ENCODE data around the gene KANK4. TPM values are rescaled to one million over a fixed set of nuclear protein-coding genes. Genes with fewer than 3 reads are reported as not detected.

KANK4 gene
- total and polyA plus RNA-seq, 3 donors from 2014 or later, result 2.4 to 5.2 (median 2.9) TPM

DNA sequence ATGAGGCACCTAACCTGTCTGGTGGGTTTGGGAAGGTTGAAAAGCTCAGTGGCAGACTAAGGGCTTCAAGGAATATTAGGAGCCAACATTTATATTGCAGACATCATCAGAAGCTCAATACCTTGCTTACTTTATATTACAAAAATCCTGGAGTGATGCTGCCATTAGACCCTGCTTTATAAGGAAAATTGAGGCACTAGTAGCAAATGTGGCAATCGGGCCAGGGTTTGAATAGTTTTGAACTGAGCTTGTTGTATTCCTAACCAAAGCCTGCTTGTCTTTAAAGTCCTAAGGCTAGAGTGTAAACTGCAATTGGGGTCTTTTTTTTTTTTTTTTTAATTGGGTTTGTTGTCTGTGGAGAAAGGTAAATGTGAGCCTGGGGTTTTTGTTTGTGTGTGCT is 110.3 kb downstream of the KANK4 start:
- whole genome bisulfite sequencing, 2 donors, result 33 to 51% methylated on average over 1 of the region's 1 CpG

DNA sequence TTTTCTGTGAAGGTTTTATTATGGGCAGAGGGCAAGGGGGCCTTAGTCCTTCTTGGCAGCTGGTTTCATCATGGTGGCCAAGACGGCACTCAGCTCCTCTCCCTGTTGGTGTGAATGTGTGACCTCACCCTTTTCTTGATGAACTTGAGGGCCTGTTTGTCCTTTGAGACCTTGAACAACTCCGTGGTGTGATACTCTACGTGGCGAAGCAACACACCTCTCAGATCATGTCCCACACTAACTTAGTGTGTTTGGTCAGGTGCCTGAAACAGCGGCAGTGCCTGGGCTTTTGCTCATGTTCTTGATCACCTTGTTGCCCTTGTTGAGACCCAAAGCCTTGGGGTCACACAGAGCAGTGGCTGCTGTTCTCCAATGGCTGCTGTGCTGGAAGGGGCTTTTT is 111.1 kb downstream of the KANK4 start:
- Histone ChIP-seq H3K4me3 (no peak overlapping the region), H3K9me3 (no peaks in the 10 kb centered on the region), H3K27me3 (no peaks in the 10 kb centered on the region), H3K4me1 (no peaks in the 10 kb centered on the region), H3K36me3 (ENCODE audit: low read depth, missing control alignments) (no peaks in the 10 kb centered on the region), H3K27ac (no peak overlapping the region)
- TF ChIP-seq, protein P1, sequence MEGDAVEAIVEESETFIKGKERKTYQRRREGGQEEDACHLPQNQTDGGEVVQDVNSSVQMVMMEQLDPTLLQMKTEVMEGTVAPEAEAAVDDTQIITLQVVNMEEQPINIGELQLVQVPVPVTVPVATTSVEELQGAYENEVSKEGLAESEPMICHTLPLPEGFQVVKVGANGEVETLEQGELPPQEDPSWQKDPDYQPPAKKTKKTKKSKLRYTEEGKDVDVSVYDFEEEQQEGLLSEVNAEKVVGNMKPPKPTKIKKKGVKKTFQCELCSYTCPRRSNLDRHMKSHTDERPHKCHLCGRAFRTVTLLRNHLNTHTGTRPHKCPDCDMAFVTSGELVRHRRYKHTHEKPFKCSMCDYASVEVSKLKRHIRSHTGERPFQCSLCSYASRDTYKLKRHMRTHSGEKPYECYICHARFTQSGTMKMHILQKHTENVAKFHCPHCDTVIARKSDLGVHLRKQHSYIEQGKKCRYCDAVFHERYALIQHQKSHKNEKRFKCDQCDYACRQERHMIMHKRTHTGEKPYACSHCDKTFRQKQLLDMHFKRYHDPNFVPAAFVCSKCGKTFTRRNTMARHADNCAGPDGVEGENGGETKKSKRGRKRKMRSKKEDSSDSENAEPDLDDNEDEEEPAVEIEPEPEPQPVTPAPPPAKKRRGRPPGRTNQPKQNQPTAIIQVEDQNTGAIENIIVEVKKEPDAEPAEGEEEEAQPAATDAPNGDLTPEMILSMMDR (IDR thresholded peaks at IDR 0.05), result no peak
- no peak for TF ChIP-seq POLR2A (IDR thresholded peaks at IDR 0.05)
- no peak for DNase-seq
- WGBS, 2 donors, result 96% methylated on average over 5 of the region's 5 CpGs
- intact Hi-C loops (cut with DNase I; ENCODE audit: low total_unique reads), result no loop called here

More for the DNA sequence above, 110.3 kb downstream of the KANK4 start:
- no peak for TF ChIP-seq POLR2A (IDR thresholded peaks at IDR 0.05)
- TF ChIP-seq, protein P1 (IDR thresholded peaks at IDR 0.05), result no peak
- no peak for DNase-seq
- Histone ChIP-seq H3K27ac (no peak overlapping the region), H3K4me3 (no peak overlapping the region), H3K27me3 (no peaks in the 10 kb centered on the region), H3K9me3 (no peaks in the 10 kb centered on the region), H3K4me1 (no peaks in the 10 kb centered on the region), H3K36me3 (ENCODE audit: low read depth, missing control alignments) (no peaks in the 10 kb centered on the region)
- intact Hi-C loops (cut with DNase I; ENCODE audit: low total_unique reads), result no loop called here

DNA sequence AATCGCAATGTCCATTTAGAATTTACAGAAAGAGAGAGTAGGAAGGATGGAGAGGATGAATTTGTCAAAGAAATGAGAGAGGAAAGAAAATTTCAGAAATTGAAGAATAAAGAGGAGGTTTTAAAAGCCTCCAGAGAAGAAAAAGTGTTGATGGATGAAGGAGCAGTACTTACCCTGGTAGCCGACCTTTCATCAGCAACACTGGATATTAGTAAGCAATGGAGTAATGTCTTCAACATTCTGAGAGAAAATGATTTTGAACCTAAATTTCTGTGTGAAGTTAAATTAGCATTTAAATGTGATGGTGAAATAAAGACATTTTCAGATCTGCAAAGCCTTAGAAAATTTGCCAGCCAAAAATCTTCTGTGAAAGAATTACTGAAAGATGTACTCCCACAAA is 112.0 kb downstream of the KANK4 start:
- Histone ChIP-seq H3K27ac (no peak overlapping the region), H3K9me3 (no peaks in the 10 kb centered on the region), H3K4me3 (no peak overlapping the region), H3K36me3 (ENCODE audit: low read depth, missing control alignments) (no peaks in the 10 kb centered on the region), H3K4me1 (no peaks in the 10 kb centered on the region), H3K27me3 (no peaks in the 10 kb centered on the region)
- WGBS, 2 donors, result 91 to 96% methylated on average over 2 of the region's 2 CpGs
- no peak for DNase-seq
- intact Hi-C loops (cut with DNase I; ENCODE audit: low total_unique reads), result no loop called here
- no peak for TF ChIP-seq POLR2A (IDR thresholded peaks at IDR 0.05)

DNA sequence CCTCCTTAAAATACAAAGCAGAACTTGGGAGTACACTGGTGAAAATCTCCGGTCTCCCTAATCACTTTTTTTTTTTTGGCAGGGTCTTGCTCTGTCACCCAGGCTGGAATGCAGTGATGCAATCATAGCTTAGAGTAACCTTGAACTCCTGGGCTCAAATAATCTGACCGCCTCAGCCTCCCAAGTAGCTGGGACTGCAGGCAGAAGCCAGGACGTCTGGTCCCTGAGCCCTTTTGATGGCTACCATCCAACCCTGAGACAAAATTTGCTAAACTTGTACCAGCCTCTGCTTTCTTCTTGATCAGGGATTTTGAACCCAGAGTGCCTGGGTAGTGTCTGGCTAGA is 120.5 kb downstream of the KANK4 start:
- H3K36me3 ChIP-seq (ENCODE audit: low read depth, missing control alignments), result no peaks in the 10 kb centered on the region
- peaks cover 9% of the 10 kb centered on the region for H3K4me1 ChIP-seq
- H3K4me3 ChIP-seq, result no peak overlapping the region
- no peak for TF ChIP-seq POLR2A (IDR thresholded peaks at IDR 0.05)
- TF ChIP-seq, protein P1 (IDR thresholded peaks at IDR 0.05), result no peak
- intact Hi-C loops (cut with DNase I; ENCODE audit: low total_unique reads), result no loop called here
- no peaks in the 10 kb centered on the region for H3K27me3 ChIP-seq
- no peak overlapping the region for H3K27ac ChIP-seq
- WGBS, 2 donors, result 8 to 19% methylated on average over 3 of the region's 3 CpGs
- peak; percentile 30 for DNase-seq
- no peaks in the 10 kb centered on the region for H3K9me3 ChIP-seq

DNA sequence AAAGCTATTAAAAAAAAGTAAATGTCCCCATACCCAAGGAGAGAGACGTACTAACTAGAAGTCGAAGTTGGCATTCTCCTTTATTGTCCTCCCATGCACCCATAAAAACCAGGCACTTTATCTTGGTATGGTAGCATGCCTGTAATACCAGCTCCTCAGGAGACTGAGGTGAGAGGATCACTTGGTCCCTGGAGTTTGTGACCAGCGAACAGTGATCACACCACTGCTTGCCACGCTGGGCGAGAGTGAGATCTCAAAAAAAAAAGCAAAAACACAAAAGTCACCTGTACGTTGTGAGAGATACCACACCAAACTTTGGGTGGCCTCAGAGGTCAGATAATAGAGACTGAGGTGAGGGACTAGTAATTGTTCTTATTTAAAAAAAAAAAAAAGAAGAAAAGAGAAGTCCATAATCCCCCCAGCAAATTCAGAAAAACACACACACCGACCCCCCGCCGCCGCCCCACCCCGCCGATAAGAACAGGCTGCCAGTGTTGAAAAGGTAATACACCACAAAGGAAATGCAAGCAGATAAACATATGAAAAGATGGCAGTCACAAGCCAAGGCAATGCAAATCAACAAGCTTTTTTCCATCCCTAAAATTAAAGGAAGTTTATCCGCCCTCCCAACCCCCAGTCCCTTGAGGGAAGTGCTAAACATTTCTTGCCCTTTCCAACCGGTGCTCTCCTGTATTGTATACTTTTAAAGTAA is 121.0 kb downstream of the KANK4 start:
- Histone ChIP-seq H3K27ac (no peak overlapping the region), H3K27me3 (no peaks in the 10 kb centered on the region), H3K9me3 (no peaks in the 10 kb centered on the region), H3K36me3 (ENCODE audit: low read depth, missing control alignments) (no peaks in the 10 kb centered on the region), H3K4me1 (peaks cover 9% of the 10 kb centered on the region), H3K4me3 (no peak overlapping the region)
- no peak for DNase-seq
- intact Hi-C loops (cut with DNase I; ENCODE audit: low total_unique reads), result no loop called here
- WGBS, 2 donors, result 61 to 62% methylated on average over 14 of the region's 14 CpGs
- TF ChIP-seq, protein P1 (IDR thresholded peaks at IDR 0.05), result no peak
- TF ChIP-seq POLR2A (IDR thresholded peaks at IDR 0.05), result no peak

Data from testis (tissue), 3 donors.